DMS79 (cell line): Measurements from ENCODE around the gene AFAP1.

Source experiments
- DNase-seq: peaks from one replicate; lab custom pipeline; 2025; lab: John Stamatoyannopoulos, UW

Gene AFAP1

GRCh38 chr4:7736436-7737267, 203.0 kb downstream of the AFAP1 start:
- DNase-seq, result no peak

- no peak for DNase-seq
These were observed 203.7 kb downstream of the AFAP1 start for GRCh38 chr4:7735961-7736360.

DNA sequence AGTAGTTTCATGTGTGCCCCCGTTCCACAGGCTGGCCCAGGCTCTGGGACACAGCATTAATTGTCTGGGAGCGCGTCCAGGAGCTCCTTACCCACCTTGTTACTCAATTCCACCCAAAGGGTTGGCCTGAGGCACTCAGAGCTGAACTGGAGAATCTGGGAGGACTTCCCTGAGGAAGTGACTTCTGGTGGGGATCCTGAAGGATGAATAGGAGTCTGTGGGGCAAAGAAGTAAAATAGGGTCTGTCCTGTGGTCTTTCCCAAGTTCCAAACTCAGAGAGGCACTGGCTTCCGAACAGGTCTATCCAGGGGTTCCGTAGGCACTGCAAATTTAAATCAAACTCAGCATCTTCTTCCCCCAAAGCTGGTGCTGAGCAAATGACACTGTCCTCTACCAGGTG, 204.3 kb downstream of the AFAP1 start:
- DNase-seq, result no peak

- DNase-seq, result no peak
These were observed 204.9 kb downstream of the AFAP1 start for GRCh38 chr4:7734651-7735260.

DNA sequence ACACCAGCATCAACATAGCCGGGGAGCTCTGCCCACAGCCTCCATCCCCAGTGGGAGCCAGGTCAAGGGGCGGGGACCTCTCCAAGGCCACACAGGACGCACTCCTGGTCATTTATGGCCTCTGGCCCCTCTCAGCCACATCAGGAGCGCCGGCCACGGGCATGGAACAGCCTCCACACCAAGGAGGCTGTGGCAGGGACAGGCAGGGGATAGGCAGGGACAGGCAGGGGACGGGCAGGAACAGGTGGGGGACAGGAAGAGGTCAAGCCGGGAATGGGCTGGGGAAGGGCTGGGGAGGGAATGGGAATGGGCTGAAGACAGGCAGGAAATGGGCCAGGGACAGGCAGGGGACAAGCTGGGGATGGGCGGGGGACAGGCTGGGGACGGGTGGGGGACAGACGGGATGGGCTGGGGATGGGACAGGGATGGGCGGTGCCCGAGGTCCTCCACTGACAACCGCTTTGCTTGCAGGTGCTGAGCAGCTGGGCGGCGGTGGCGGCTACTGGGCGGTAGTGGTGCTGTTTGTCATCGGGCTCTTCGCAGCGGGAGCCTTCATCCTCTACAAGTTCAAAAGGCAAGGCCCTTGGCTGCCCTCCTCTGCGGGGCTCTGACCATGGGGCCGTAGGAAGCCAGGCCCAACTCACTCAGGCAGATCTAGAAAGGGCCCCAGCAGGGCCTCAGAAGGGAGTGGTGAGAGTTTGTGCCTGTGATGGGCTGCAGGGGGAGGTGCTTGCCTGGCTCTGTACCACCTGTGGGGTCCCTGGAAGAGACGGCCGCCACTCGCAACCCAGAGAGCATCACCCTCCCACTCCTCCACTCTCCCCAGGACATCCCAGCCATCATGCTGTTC, 205.6 kb downstream of the AFAP1 start:
- DNase-seq, result no peak

DNA sequence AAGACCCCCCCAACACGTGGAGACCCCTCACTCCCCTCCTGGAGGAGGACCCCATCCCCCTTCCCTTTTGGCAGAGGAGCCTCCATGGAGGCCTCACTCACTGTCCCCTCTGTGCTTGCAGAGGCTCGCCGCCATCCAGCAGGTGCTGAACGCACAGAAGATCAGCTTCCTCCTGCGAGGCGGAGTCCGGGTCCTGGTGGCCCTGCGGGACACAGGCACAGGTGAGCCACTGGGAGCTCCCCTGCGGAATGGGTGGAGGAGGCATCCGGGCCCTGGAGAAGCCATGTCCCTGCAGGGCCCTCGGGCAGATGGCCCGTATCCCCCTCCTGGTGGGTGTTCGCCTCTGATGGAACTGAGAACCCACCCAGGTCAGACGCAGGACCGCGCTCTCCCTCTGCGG, 206.5 kb downstream of the AFAP1 start:
- DNase-seq, result no peak

- no peak for DNase-seq
These were observed 207.4 kb downstream of the AFAP1 start for GRCh38 chr4:7732263-7732662.

- DNase-seq, result no peak
These were observed 208.2 kb downstream of the AFAP1 start for GRCh38 chr4:7731437-7731836.

- no peak for DNase-seq
These were observed 211.9 kb downstream of the AFAP1 start for GRCh38 chr4:7727749-7728148.

- no peak for DNase-seq
These were observed 212.8 kb downstream of the AFAP1 start for GRCh38 chr4:7726665-7727413.

DNA sequence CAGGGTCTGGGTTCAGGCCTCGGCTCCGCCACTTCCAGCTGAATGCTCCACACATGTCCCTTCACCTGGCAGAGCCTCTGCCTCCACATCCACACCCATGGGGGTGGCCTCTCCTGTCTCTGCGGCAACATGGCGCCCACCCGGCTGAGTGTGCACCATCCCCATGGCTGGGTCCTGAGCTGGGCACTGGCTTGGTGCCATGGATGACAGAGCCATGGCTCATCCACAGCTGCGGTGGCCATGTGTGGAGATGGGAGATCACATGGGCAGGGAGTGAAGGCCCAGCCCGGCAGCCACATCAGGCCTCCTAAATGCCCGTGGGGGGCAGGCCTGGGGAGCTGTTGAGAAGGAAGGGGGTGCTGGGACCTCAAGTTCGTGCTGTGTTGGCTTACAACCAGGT, 213.7 kb downstream of the AFAP1 start:
- no peak for DNase-seq

- DNase-seq, result no peak
These were observed 216.0 kb downstream of the AFAP1 start for GRCh38 chr4:7723625-7724024.

- DNase-seq, result no peak
These were observed 216.8 kb downstream of the AFAP1 start for GRCh38 chr4:7722766-7723387.

DNA sequence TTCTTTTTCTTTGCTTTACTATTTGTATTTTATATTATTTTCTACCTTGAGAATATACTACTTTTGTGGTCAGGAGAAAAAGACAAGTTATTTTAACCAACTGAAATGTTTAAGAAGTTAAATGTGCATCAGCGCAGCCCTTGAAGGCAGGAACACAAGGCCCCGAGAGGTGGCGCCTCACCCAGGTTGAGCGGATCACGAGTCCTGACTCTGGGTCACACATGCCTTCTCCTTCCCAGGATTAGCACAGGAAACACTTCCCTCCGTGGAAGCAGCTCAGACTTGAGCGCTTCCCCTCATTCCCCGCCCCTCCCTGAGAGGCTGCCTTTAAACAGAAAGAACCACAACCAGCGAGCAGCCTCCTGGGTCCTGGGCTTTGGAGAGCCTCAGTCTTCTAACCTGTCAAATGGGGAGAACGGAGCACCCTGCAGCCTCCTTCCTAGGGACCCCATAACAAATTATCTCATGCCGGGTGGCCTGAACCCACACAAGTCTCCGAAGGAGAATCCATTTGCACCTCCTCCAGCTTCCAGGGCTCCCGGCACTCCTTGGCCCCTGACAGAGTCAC, 217.6 kb downstream of the AFAP1 start:
- DNase-seq, result no peak

DNA sequence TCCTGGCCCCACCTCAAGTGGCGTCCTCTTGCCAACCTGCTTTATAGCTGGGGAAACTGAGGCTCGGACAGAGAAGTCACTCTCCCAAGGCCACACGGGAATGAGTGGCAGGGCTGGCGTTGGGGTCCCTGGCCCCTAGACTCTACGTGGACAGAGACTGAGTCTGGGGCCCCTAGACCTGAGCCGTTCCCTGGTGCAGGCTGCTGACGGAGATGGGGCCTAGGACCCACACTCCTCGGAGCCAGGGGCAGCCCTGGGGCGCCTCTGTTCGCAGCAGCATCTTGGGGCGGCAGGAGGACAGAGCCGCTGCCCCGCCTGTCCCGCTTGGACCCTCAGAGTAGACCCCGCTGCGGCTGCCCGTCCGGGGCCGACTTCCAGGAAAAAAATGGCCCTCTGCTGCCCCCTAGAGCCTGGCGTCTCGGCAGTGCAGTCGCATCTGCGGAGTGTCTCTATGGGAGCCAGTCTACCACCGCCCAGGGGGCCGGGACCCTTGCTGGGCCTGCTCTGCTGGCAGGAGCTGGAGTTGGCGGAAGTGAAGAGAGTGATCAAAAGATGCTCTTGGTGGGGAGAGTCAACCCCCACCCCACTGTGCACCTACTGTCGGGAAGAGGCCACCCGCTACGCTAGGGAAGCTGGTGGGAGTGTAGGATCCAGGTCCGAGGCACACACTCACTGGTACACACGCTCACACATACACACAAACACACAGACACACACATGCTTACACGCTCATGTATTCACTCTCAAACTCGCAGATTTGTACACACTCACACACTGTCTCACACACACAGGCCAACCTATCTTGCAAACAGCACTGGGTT, 220.1 kb downstream of the AFAP1 start:
- DNase-seq, result no peak

DNA sequence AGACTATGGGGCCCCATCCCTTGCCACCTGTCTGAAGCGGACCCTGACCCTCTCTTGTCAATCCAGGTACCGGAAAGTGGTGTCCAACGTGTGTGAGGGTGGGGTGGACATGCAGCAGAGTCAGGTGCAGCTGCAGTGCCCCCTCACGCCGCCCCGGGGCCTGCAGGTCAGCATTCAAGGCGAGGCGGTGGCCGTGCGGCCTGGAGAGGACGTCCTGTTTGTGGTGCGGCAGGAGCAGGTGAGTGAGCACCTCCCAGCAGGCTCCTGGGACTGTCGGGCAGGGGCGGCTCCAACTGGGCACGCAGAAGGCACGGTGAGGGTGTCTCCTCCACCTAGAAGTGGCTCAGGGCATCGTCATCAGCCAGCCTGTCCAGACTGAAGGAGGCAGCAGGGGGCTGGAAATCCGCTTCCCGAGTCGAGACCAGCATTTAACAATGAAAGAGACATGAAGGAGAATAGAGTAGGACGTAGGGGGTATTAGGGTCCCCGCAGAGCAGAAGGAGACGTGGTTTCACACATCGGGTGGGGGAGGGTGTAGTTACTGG, 221.6 kb downstream of the AFAP1 start:
- DNase-seq, result no peak

DNA sequence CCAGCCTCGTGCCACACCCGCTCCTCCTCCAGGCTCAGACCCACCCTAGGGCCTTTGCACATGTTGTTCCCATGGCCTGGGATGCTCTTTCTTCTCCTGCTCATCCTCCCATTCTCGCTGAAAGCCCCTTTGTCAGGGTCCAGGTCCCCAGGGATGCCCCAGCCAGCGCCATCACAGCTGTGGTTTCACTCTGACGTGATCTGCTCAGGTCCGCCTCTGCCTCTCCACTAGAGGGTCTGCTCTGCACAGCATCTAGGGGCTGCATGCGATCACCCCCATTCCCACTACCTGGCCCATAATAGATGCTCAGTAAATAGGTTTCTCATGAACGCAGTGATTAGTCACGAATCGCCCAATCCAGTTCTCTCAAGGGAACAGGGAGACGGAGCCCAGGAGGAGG, 222.5 kb downstream of the AFAP1 start:
- DNase-seq, result no peak

DNA sequence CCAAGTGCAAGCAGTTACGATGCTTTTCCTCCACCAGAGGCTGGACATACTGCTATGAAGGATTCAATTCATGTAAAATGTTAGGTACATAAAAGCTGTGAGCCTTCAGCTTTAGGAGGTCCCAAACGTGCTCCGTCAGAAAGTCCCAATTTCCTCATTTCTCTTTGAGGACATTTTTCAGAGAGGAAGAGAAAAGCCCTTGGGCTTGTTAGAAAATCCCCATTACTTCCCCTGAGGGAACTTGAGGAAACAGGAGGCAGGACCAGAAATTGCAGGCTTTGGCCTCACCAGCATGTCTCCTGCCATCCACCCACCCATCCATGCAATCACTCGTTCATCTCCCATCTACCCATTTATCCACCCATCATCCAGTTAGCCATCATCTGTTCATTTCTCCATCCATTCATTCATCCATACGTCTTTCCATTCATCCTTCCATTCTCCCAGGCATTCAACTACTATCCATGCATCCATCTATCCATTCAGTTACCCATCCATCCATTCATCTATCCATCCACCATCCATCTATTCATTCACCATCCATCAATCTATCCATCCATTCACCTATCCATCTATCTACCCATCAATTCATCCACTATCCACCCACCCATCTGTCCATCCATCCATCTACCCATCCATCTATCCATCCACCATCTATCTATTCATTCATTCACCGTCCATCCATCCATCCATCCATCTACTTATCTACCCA, 223.5 kb downstream of the AFAP1 start:
- no peak for DNase-seq

- no peak for DNase-seq
These were observed 224.2 kb downstream of the AFAP1 start for GRCh38 chr4:7715271-7716009.
